Endothelial cell of umbilical vein (primary cell): ENCODE results near the gene ARMH1.

Experiments used
- POLR2A ChIP-seq: IDR thresholded peaks from 2 replicates; pipeline ENCODE4 v1.6.1; 2012; ENCODE audit warnings: low read depth, mild to moderate bottlenecking, control low read depth, low read length
- TF ChIP-seq, protein P1 (sequence below), 2 donors: IDR thresholded peaks; 1 replicate in 1 of 2; 2 replicates in 1 of 2; pipeline ENCODE4 v1.5.1; 2011; ENCODE audit warnings: low read length in 2 of 2, mild to moderate bottlenecking in 2 of 2, moderate library complexity in 2 of 2, control low read depth in 1 of 2, inconsistent platforms in 1 of 2, low read depth in 1 of 2; ENCODE audit not compliant: insufficient read depth in 1 of 2; ENCODE audit errors: extremely low read depth in 1 of 2
- TF ChIP-seq, protein P2 (sequence below): IDR thresholded peaks from 2 replicates; pipeline ENCODE4 v1.6.1; 2011; ENCODE audit not compliant: insufficient read depth, insufficient read length

DNA sequence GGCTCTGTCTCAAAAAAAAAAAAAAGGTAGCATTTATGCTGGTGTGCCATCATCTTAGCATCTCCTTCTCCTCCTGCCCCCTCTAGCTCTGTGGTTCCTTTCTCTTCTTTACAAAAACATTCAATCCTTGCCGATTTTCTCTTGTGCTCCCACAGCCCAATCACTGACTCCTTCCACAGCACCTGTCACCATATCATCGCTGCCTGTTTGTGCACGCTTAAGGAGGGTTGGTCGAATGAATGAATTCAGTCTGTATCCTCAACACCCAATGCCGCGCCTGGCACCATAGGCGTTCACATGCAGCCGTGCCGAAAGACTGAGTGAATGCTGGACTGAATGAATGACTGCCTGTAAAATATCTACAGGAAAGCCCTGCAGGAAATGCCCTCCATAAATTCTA, 48.5 kb downstream of the ARMH1 start:
- TF ChIP-seq, protein P1, sequence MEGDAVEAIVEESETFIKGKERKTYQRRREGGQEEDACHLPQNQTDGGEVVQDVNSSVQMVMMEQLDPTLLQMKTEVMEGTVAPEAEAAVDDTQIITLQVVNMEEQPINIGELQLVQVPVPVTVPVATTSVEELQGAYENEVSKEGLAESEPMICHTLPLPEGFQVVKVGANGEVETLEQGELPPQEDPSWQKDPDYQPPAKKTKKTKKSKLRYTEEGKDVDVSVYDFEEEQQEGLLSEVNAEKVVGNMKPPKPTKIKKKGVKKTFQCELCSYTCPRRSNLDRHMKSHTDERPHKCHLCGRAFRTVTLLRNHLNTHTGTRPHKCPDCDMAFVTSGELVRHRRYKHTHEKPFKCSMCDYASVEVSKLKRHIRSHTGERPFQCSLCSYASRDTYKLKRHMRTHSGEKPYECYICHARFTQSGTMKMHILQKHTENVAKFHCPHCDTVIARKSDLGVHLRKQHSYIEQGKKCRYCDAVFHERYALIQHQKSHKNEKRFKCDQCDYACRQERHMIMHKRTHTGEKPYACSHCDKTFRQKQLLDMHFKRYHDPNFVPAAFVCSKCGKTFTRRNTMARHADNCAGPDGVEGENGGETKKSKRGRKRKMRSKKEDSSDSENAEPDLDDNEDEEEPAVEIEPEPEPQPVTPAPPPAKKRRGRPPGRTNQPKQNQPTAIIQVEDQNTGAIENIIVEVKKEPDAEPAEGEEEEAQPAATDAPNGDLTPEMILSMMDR (IDR thresholded peaks at IDR 0.05; ENCODE audit: extremely low read depth in 1 of 2, insufficient read depth in 1 of 2, low read depth in 1 of 2, low read length in 2 of 2): no peak
- TF ChIP-seq POLR2A: no peak
- TF ChIP-seq, protein P2, sequence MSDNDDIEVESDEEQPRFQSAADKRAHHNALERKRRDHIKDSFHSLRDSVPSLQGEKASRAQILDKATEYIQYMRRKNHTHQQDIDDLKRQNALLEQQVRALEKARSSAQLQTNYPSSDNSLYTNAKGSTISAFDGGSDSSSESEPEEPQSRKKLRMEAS: no peak
